WI38 (cell line): ENCODE measurements around the gene SPTBN5.

Experiments used
- H3K4me3 ChIP-seq: 2 replicates; pipeline ENCODE4 v1.5.1; 2011; ENCODE audit warnings: low read depth, mild to moderate bottlenecking, control low read depth, low read length
- CTCF ChIP-seq: IDR thresholded peaks from 2 replicates; pipeline ENCODE4 v1.5.1; 2012; ENCODE audit warnings: low read depth, mild to moderate bottlenecking, control low read depth, low read length

Gene SPTBN5

GRCh38 chr15:41913256-41913655, 19.4 kb upstream of the SPTBN5 start:
- TF ChIP-seq CTCF = no peak
- H3K4me3 ChIP-seq = no peak overlapping the region

DNA sequence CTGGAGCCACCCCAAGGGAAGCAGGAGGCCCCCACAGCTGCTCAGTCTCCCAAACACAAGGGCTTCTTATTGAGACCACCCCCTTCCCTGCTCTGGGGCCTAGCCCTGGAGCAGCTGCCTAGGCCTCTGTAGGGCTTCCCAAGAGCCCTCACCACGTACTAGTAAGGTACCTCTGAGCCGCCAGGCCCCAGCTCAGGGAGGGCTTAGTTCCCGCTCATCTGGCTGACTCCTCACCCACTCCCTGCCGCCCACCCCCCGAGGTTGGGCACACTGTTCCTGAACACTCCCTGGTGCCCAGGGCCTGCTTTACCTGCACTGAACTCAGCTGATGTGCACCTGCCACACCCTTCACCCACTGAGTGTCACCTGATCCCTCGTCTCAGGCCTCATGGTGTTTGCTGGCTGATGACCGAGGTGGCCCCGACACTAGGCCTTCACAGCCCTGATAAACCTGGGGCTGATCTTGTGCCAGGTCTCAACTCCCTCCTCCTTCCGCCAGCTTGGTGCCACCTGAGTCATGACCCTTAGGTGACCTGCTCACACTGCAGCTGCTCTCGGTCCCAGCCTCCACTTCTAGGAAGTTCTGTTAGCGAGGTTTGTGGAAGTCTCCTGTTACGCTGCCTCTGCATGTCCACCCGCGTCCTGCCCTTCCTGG, 18.0 kb upstream of the SPTBN5 start:
- H3K4me3 ChIP-seq = no peak overlapping the region
- TF ChIP-seq CTCF = no peak

- H3K4me3 ChIP-seq = no peak overlapping the region
- TF ChIP-seq CTCF = no peak
These were observed 15.0 kb upstream of the SPTBN5 start for GRCh38 chr15:41908736-41909461.

GRCh38 chr15:41907141-41907540, 13.3 kb upstream of the SPTBN5 start:
- TF ChIP-seq CTCF = no peak
- H3K4me3 ChIP-seq = no peak overlapping the region

DNA sequence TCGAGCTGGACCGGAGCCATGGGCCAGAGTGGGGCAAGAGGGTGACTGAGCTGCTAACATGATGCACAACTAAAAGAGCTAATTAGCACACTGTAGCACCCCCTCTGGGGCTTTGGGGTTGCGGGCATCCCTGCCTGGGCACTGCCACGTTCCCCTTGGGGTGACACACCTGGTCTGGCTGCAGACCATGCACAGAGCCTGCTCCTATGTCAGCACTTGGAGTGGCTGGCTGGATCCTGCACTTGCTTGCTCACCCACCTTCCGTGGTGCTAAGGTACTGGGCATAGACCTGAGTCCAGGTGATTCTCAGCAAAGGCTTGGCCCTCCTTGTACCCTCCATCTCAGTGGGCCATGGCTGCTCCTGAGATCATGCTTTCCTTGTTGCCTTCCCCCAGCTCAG, 12.8 kb upstream of the SPTBN5 start:
- no peak overlapping the region for H3K4me3 ChIP-seq
- TF ChIP-seq CTCF = no peak

DNA sequence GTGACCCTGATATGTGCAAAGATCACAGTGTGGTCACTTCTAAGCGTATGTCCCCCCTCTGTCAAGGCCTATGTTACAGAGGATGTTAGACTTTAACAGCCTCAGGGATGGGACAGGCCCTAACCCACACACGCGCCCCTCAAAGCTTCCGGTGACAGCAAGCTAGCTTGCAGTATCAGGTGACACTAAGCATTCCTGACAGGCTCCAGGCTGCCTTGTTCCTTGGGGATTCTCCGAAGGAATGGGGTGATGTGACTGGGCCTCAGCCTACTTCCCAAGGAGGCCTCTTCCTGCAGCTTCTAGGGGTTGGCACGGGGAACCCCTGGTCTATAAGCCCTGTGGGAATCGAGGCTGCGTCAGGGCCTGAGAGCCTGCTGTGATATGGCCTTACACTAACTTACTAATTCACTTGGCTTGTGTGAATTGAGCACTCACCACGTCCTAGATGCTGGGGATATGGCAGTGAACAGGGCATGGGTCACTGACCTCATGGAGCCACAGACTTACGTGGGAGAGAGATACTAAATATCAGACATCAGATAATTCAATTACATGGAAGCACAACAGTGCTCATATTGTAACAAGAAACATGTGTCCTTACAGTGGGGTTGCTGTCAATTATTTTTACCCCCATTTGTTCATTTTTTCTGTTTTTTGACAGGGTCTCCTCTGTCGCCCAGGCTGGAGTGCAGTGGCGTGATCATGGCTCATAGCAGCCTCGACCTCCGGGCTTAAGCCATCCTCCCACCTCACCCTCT, 11.4 kb upstream of the SPTBN5 start:
- H3K4me3 ChIP-seq = no peak overlapping the region
- no peak for TF ChIP-seq CTCF

GRCh38 chr15:41904541-41905005, 10.7 kb upstream of the SPTBN5 start:
- no peak overlapping the region for H3K4me3 ChIP-seq
- TF ChIP-seq CTCF = peak; percentile 80
